ENCODE measurements around the gene ADGRA3. TPM values are rescaled to one million over a fixed set of nuclear protein-coding genes. Genes with fewer than 3 reads are reported as not detected.

ADGRA3 gene
- total RNA-seq, 4 donors from 2014 or later, result 10.4 to 32.2 (median 19.8) TPM

- Histone ChIP-seq H3K4me1 (peaks cover 21% of the 10 kb centered on the region), H3K27me3 (no peaks in the 10 kb centered on the region), H3K27ac (no peak overlapping the region), H3K4me3 (no peak overlapping the region), H3K36me3 (no peaks in the 10 kb centered on the region), H3K9me3 (no peaks in the 10 kb centered on the region)
- no peak for DNase-seq (ENCODE audit: low spot score in 2 of 2)
- 98% methylated on average over 3 of the region's 3 CpGs for WGBS
- TF ChIP-seq EP300 (IDR thresholded peaks at IDR 0.05), result no peak
- TF ChIP-seq CTCF (IDR thresholded peaks at IDR 0.05), result no peak
- no peak for TF ChIP-seq POLR2A (IDR thresholded peaks at IDR 0.05)
- TF ChIP-seq POLR2AphosphoS5 (IDR thresholded peaks at IDR 0.05), result no peak
These were observed 12.7 kb downstream of the ADGRA3 start for GRCh38 chr4:22502895-22503814.

- Histone ChIP-seq H3K27me3 (no peaks in the 10 kb centered on the region), H3K27ac (no peak overlapping the region), H3K4me3 (no peak overlapping the region), H3K36me3 (no peaks in the 10 kb centered on the region), H3K9me3 (no peaks in the 10 kb centered on the region), H3K4me1 (peaks cover 15% of the 10 kb centered on the region)
- no peak for TF ChIP-seq POLR2AphosphoS5 (IDR thresholded peaks at IDR 0.05)
- 34% methylated on average over 3 of the region's 3 CpGs for WGBS
- no peak for DNase-seq (ENCODE audit: low spot score in 2 of 2)
These were observed 14.2 kb downstream of the ADGRA3 start for GRCh38 chr4:22501715-22502095.

GRCh38 chr4:22500831-22501714 is 14.8 kb downstream of the ADGRA3 start:
- Histone ChIP-seq H3K27me3 (no peaks in the 10 kb centered on the region), H3K4me1 (peaks cover 15% of the 10 kb centered on the region), H3K9me3 (no peaks in the 10 kb centered on the region), H3K27ac (peak overlapping the region; percentile 44), H3K4me3 (no peak overlapping the region), H3K36me3 (no peaks in the 10 kb centered on the region)
- TF ChIP-seq CTCF (IDR thresholded peaks at IDR 0.05) (no peak), POLR2A (IDR thresholded peaks at IDR 0.05) (no peak), EP300 (IDR thresholded peaks at IDR 0.05) (no peak), POLR2AphosphoS5 (IDR thresholded peaks at IDR 0.05) (no peak)
- WGBS, result 79% methylated on average over 6 of the region's 6 CpGs
- DNase-seq (ENCODE audit: low spot score in 2 of 2), result no peak

GRCh38 chr4:22500128-22500611 is 15.7 kb downstream of the ADGRA3 start:
- H3K27me3 ChIP-seq, result no peaks in the 10 kb centered on the region
- no peak for TF ChIP-seq CTCF (IDR thresholded peaks at IDR 0.05)
- TF ChIP-seq POLR2A (IDR thresholded peaks at IDR 0.05), result no peak
- no peak for TF ChIP-seq POLR2AphosphoS5 (IDR thresholded peaks at IDR 0.05)
- no peak for TF ChIP-seq EP300 (IDR thresholded peaks at IDR 0.05)
- peak overlapping the region; percentile 25 for H3K27ac ChIP-seq
- no peak overlapping the region for H3K4me3 ChIP-seq
- H3K4me1 ChIP-seq, result peaks cover 15% of the 10 kb centered on the region
- no peaks in the 10 kb centered on the region for H3K9me3 ChIP-seq
- 59% methylated on average over 8 of the region's 8 CpGs for WGBS
- no peaks in the 10 kb centered on the region for H3K36me3 ChIP-seq
- no peak for DNase-seq (ENCODE audit: low spot score in 2 of 2)

- TF ChIP-seq POLR2AphosphoS5 (IDR thresholded peaks at IDR 0.05) (no peak), POLR2A (IDR thresholded peaks at IDR 0.05) (no peak), EP300 (IDR thresholded peaks at IDR 0.05) (no peak), CTCF (IDR thresholded peaks at IDR 0.05) (no peak)
- no peak overlapping the region for H3K4me3 ChIP-seq
- no peaks in the 10 kb centered on the region for H3K9me3 ChIP-seq
- H3K27me3 ChIP-seq, result no peaks in the 10 kb centered on the region
- DNase-seq (ENCODE audit: low spot score in 2 of 2), result no peak
- H3K36me3 ChIP-seq, result no peaks in the 10 kb centered on the region
- H3K27ac ChIP-seq, result no peak overlapping the region
- 67% methylated on average over 6 of the region's 6 CpGs for WGBS
- peaks cover 15% of the 10 kb centered on the region for H3K4me1 ChIP-seq
These were observed 17.0 kb downstream of the ADGRA3 start for GRCh38 chr4:22498866-22499265.
